Neural cell (in vitro differentiated cells): ENCODE data around the gene ELOA. TPM values are rescaled to one million over a fixed set of nuclear protein-coding genes. Genes with fewer than 3 reads are reported as not detected.

Source experiments
- H2AFZ ChIP-seq: fragments of 200-600, 300-800 bp; sonication (generic), shearing (Covaris generic); 2 replicates; pipeline ENCODE4 v1.6.0; 2014; ENCODE audit warnings: low read depth, mild to moderate bottlenecking, antibody characterized with exemption, low read length, moderate library complexity
- H3F3A ChIP-seq: fragments of 200-600 bp; shearing (Covaris generic); 2 replicates; pipeline ENCODE4 v1.6.1; 2016; ENCODE audit warnings: mild to moderate bottlenecking, moderate library complexity, mixed read lengths, antibody characterized with exemption, low read length; ENCODE audit not compliant: insufficient read depth, poor library complexity, severe bottlenecking
- H3K27ac ChIP-seq: fragments of 200-600, 300-800 bp; sonication (generic), shearing (Covaris generic); 2 replicates; pipeline ENCODE4 v1.5.1; 2014; ENCODE audit warnings: mild to moderate bottlenecking, low read length, moderate library complexity
- H3K27me3 ChIP-seq: fragments of 300-800, 200-600 bp; sonication (generic), shearing (Covaris generic); 2 replicates; pipeline ENCODE4 v1.6.0; 2014; ENCODE audit warnings: mild to moderate bottlenecking, low read depth, low read length, moderate library complexity; ENCODE audit not compliant: insufficient read depth
- H3K36me3 ChIP-seq: fragments of 300-800, 200-600 bp; sonication (generic), shearing (Covaris generic); 2 replicates; pipeline ENCODE4 v1.5.1; 2014; ENCODE audit warnings: mild to moderate bottlenecking, antibody characterized with exemption, low read length, moderate library complexity; ENCODE audit not compliant: insufficient read depth
- H3K4me2 ChIP-seq: fragments of 300-800, 200-600 bp; sonication (generic), shearing (Covaris generic); 2 replicates; pipeline ENCODE4 v1.6.0; 2014; ENCODE audit warnings: mild to moderate bottlenecking, low read length
- H3K4me3 ChIP-seq: fragments of 300-800, 200-600 bp; sonication (generic), shearing (Covaris generic); 2 replicates; pipeline ENCODE4 v1.5.1; 2014; ENCODE audit warnings: mild to moderate bottlenecking, low read length, moderate library complexity
- H3K79me2 ChIP-seq: fragments of 200-600 bp; shearing (Covaris generic); replicated peaks from 2 replicates; pipeline ENCODE4 v1.6.0; 2014; ENCODE audit warnings: mild to moderate bottlenecking, low read length, moderate library complexity; ENCODE audit not compliant: insufficient read depth
- H3K9ac ChIP-seq: fragments of 300-800, 200-600 bp; sonication (generic), shearing (Covaris generic); 2 replicates; pipeline ENCODE4 v1.6.1; 2016; ENCODE audit warnings: mild to moderate bottlenecking, low read length, mixed read lengths
- H3K9me2 ChIP-seq: fragments of 200-600 bp; shearing (Covaris generic); 2 replicates; pipeline ENCODE4 v1.6.1; 2016; ENCODE audit warnings: mild to moderate bottlenecking, low read length, mixed read lengths; ENCODE audit not compliant: insufficient read depth
- H3K9me3 ChIP-seq: fragments of 200-600, 300-800 bp; sonication (generic), shearing (Covaris generic); 2 replicates; pipeline ENCODE4 v1.6.1; 2016; ENCODE audit warnings: mild to moderate bottlenecking, mixed run types, low read length, moderate library complexity, mixed read lengths
- H4K20me1 ChIP-seq: fragments of 200-600 bp; shearing (Covaris generic); 2 replicates; pipeline ENCODE4 v1.6.1; 2016; ENCODE audit warnings: mild to moderate bottlenecking, mixed run types; ENCODE audit not compliant: insufficient read depth
- EP300 ChIP-seq: fragments of 450-650 bp; conservative IDR thresholded peaks from 2 replicates; pipeline ENCODE4 v1.6.1; 2014; ENCODE audit warnings: antibody characterized with exemption, mild to moderate bottlenecking, moderate library complexity; ENCODE audit not compliant: poor library complexity, severe bottlenecking
- EZH2 ChIP-seq: fragments of 200-600, 300-800 bp; shearing (Covaris generic), sonication (generic); IDR thresholded peaks from 2 replicates; pipeline ENCODE4 v1.6.1; 2014; ENCODE audit warnings: antibody characterized with exemption, low read length, borderline replicate concordance, mild to moderate bottlenecking; ENCODE audit not compliant: insufficient read depth, poor library complexity, severe bottlenecking
- MXI1 ChIP-seq: fragments of 450-650 bp; conservative IDR thresholded peaks from 2 replicates; pipeline ENCODE4 v1.6.1; 2014; ENCODE audit warnings: antibody characterized with exemption, mild to moderate bottlenecking; ENCODE audit not compliant: poor library complexity, severe bottlenecking
- POLR2AphosphoS5 ChIP-seq: IDR thresholded peaks from 2 replicates; pipeline ENCODE4 v1.6.1; 2012
- RAD21 ChIP-seq: fragments of 450-650 bp; conservative IDR thresholded peaks from 2 replicates; pipeline ENCODE4 v1.6.1; 2014; ENCODE audit warnings: antibody characterized with exemption, mild to moderate bottlenecking, moderate library complexity
- REST ChIP-seq: IDR thresholded peaks from 2 replicates; pipeline ENCODE4 v1.6.1; 2012; ENCODE audit warnings: borderline replicate concordance
- SMC3 ChIP-seq: fragments of 450-650 bp; conservative IDR thresholded peaks from 2 replicates; pipeline ENCODE4 v1.6.1; 2014; ENCODE audit warnings: antibody characterized with exemption, mild to moderate bottlenecking, moderate library complexity; ENCODE audit not compliant: poor library complexity
- TAF1 ChIP-seq: IDR thresholded peaks from 2 replicates; pipeline ENCODE4 v1.6.1; 2012; ENCODE audit warnings: low read depth
- polyA minus RNA-seq: library from RNA; depleted of rRNA, polyadenylated mRNA; stranded (reverse); fragments of >200 nt; gene quantifications from 2 replicates; pipeline ENCODE4 v1.2.3, GENCODE V29; 2014
- polyA plus RNA-seq: library from polyadenylated mRNA; depleted of rRNA; stranded (reverse); fragments of >200 nt; gene quantifications from 2 replicates; pipeline ENCODE4 v1.2.3, GENCODE V29; 2014
- TF ChIP-seq, protein P1 (sequence below): fragments of 450-650 bp; IDR thresholded peaks from 2 replicates; pipeline ENCODE4 v1.5.1; 2014; ENCODE audit warnings: antibody characterized with exemption, mild to moderate bottlenecking, moderate library complexity; ENCODE audit not compliant: poor library complexity, severe bottlenecking

The ELOA gene, protein sequence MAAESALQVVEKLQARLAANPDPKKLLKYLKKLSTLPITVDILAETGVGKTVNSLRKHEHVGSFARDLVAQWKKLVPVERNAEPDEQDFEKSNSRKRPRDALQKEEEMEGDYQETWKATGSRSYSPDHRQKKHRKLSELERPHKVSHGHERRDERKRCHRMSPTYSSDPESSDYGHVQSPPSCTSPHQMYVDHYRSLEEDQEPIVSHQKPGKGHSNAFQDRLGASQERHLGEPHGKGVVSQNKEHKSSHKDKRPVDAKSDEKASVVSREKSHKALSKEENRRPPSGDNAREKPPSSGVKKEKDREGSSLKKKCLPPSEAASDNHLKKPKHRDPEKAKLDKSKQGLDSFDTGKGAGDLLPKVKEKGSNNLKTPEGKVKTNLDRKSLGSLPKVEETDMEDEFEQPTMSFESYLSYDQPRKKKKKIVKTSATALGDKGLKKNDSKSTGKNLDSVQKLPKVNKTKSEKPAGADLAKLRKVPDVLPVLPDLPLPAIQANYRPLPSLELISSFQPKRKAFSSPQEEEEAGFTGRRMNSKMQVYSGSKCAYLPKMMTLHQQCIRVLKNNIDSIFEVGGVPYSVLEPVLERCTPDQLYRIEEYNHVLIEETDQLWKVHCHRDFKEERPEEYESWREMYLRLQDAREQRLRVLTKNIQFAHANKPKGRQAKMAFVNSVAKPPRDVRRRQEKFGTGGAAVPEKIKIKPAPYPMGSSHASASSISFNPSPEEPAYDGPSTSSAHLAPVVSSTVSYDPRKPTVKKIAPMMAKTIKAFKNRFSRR
- polyA plus RNA-seq (20.0 and 25.7 TPM in 2 replicates), polyA minus RNA-seq (32.1 and 39.0 TPM in 2 replicates)

DNA sequence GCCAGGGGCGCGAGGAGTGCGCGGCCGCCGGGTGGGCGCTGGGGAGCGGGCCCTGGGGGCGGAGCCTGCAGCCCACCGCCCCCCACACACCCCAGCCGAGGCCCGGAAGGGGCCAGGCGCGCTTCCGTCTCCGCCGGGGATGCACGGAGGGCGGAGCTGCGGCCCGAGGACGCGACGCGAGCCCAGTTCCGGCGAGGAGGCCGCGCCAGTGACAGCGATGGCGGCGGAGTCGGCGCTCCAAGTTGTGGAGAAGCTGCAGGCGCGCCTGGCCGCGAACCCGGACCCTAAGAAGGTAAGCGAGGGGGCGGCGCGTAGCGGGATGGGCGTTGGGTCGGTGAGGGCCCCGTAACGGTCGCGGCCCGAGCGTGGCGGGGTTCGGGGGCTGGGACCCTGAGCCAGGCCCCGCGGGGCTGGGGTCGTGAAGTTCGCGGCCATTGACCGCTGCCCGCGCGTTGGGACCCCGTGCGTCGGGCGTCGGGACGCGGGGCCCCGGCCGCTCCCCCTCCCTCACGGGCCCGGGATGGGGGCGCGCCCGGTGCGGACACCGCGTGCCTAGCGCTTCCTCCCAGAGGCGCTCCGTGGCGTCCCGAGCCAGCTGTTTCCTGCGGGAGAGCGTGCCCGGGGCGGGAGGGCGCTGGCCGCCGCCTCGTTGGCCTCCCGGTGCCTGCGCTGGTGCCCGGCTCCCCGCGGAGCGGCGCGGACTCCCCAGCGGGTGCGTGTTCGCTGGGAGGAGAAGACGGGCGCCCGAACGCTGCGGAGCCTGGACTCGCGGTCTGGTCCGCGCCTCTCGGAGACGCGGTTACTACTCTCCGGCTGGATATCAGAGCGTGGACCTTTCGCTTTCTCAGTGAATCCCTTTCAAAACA is at the start of gene ELOA:
Gene ELOA, plus strand, starts transcription at position 185 of the 866 bp plus-strand sequence. Its CDS starts 33 bp downstream, at position 218.
- Histone ChIP-seq H2AFZ (peak within 1 kb of the TSS; percentile 65), H3F3A (no peaks in the 10 kb centered on the region), H3K27me3 (no peaks in the 10 kb centered on the region), H3K27ac (peak within 1 kb of the TSS; percentile 66), H3K9me2 (no peaks in the 10 kb centered on the region), H3K9ac (peak within 1 kb of the TSS; percentile 76), H3K9me3 (no peaks in the 10 kb centered on the region), H3K36me3 (no peaks in the 10 kb centered on the region), H3K79me2 (peaks cover 38% of the 10 kb centered on the region), H3K4me2 (peak within 1 kb of the TSS; percentile 56), H4K20me1 (no peaks in the 10 kb centered on the region), H3K4me3 (peak within 1 kb of the TSS; percentile 92)
- TF ChIP-seq, protein P1, sequence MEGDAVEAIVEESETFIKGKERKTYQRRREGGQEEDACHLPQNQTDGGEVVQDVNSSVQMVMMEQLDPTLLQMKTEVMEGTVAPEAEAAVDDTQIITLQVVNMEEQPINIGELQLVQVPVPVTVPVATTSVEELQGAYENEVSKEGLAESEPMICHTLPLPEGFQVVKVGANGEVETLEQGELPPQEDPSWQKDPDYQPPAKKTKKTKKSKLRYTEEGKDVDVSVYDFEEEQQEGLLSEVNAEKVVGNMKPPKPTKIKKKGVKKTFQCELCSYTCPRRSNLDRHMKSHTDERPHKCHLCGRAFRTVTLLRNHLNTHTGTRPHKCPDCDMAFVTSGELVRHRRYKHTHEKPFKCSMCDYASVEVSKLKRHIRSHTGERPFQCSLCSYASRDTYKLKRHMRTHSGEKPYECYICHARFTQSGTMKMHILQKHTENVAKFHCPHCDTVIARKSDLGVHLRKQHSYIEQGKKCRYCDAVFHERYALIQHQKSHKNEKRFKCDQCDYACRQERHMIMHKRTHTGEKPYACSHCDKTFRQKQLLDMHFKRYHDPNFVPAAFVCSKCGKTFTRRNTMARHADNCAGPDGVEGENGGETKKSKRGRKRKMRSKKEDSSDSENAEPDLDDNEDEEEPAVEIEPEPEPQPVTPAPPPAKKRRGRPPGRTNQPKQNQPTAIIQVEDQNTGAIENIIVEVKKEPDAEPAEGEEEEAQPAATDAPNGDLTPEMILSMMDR: peak; percentile 11
- TF ChIP-seq POLR2AphosphoS5 (peak; percentile 92), TAF1 (peak; percentile 62), EZH2 (no peak), SMC3 (peak; percentile 15), REST (peak; percentile 14), MXI1 (peak; percentile 81), EP300 (peak; percentile 40), RAD21 (no peak)
